ENCODE data around the gene FBXL7. TPM values are rescaled to one million over a fixed set of nuclear protein-coding genes. Genes with fewer than 3 reads are reported as not detected.

FBXL7 gene
- total RNA-seq, 4 donors from 2014 or later, result 5.7 to 47.4 (median 6.3) TPM

- Histone ChIP-seq H3K27me3 (no peaks in the 10 kb centered on the region), H3K4me3 (no peak overlapping the region), H3K27ac (no peak overlapping the region), H3K4me1 (peaks cover 0 to 8% (median 3%) of the 10 kb centered on the region in 4 donors), H3K36me3 (no peaks in the 10 kb centered on the region), H3K9me3 (no peaks in the 10 kb centered on the region)
- TF ChIP-seq POLR2AphosphoS5 (IDR thresholded peaks at IDR 0.05), result no peak
- TF ChIP-seq EP300 (IDR thresholded peaks at IDR 0.05; ENCODE audit: low read depth), result no peak
- TF ChIP-seq CTCF (IDR thresholded peaks at IDR 0.05), result no peak
- TF ChIP-seq POLR2A (IDR thresholded peaks at IDR 0.05), result no peak
- intact Hi-C loops (cut with DNase I; ENCODE audit: low total_unique reads) (no loop called here), in situ Hi-C loops (cut with MboI; ENCODE audit: low pct_ligation_motif_present in 1 of 4, low pct_unique_long_range_greater_than_20kb in 1 of 4, low sequenced_read_pairs in 3 of 4) (no loop called here)
- DNase-seq, result no peak
Measured at GRCh38 chr5:15740383-15740782, 240.4 kb downstream of the FBXL7 start.

- no peak overlapping the region for H3K27ac ChIP-seq
- no peak for TF ChIP-seq CTCF (IDR thresholded peaks at IDR 0.05)
- TF ChIP-seq POLR2A (IDR thresholded peaks at IDR 0.05), result no peak
- TF ChIP-seq EP300 (IDR thresholded peaks at IDR 0.05; ENCODE audit: low read depth), result no peak
- TF ChIP-seq POLR2AphosphoS5 (IDR thresholded peaks at IDR 0.05), result no peak
- H3K4me1 ChIP-seq, result peaks cover 0 to 8% (median 3%) of the 10 kb centered on the region in 4 donors
- 57 to 58% methylated on average over 5 of the region's 5 CpGs for whole genome bisulfite sequencing, 2 donors (ENCODE audit: low coverage in 1 of 2)
- intact Hi-C loops (cut with DNase I; ENCODE audit: low total_unique reads) (no loop called here), in situ Hi-C loops (cut with MboI; ENCODE audit: low pct_ligation_motif_present in 1 of 4, low pct_unique_long_range_greater_than_20kb in 1 of 4, low sequenced_read_pairs in 3 of 4) (no loop called here)
- H3K4me3 ChIP-seq, result no peak overlapping the region
- H3K36me3 ChIP-seq, result no peaks in the 10 kb centered on the region
- no peaks in the 10 kb centered on the region for H3K27me3 ChIP-seq
- no peak for DNase-seq
- no peaks in the 10 kb centered on the region for H3K9me3 ChIP-seq
Measured at GRCh38 chr5:15741591-15741990, 241.6 kb downstream of the FBXL7 start.

- no peak overlapping the region for H3K27ac ChIP-seq
- no peak overlapping the region for H3K4me3 ChIP-seq
- no peaks in the 10 kb centered on the region for H3K4me1 ChIP-seq
- H3K36me3 ChIP-seq, result no peaks in the 10 kb centered on the region
- intact Hi-C loops (cut with DNase I; ENCODE audit: low total_unique reads), result no loop called here
- no peak for DNase-seq
- H3K9me3 ChIP-seq, result no peaks in the 10 kb centered on the region
- no peak for TF ChIP-seq POLR2A (IDR thresholded peaks at IDR 0.05)
- no peak for TF ChIP-seq EP300 (IDR thresholded peaks at IDR 0.05; ENCODE audit: low read depth)
- no peak for TF ChIP-seq POLR2AphosphoS5 (IDR thresholded peaks at IDR 0.05)
- TF ChIP-seq CTCF (IDR thresholded peaks at IDR 0.05), result no peak
- H3K27me3 ChIP-seq, result no peaks in the 10 kb centered on the region
- 62 to 67% methylated on average over 2 of the region's 2 CpGs for WGBS, 2 donors (ENCODE audit: low coverage in 1 of 2)
- in situ Hi-C loops (cut with MboI; ENCODE audit: low pct_ligation_motif_present in 1 of 4, low pct_unique_long_range_greater_than_20kb in 1 of 4, low sequenced_read_pairs in 3 of 4), result no loop called here
Measured at GRCh38 chr5:15746833-15747232, 246.9 kb downstream of the FBXL7 start.

- in situ Hi-C loops (cut with MboI; ENCODE audit: low pct_ligation_motif_present in 1 of 4, low pct_unique_long_range_greater_than_20kb in 1 of 4, low sequenced_read_pairs in 3 of 4) (no loop called here), intact Hi-C loops (cut with DNase I; ENCODE audit: low total_unique reads) (no loop called here)
- no peaks in the 10 kb centered on the region for H3K36me3 ChIP-seq
- no peak overlapping the region for H3K4me3 ChIP-seq
- WGBS, 2 donors (ENCODE audit: low coverage in 1 of 2), result 38 to 41% methylated on average over 1 to 2 of the region's 2 CpGs
- H3K9me3 ChIP-seq, result no peaks in the 10 kb centered on the region
- no peaks in the 10 kb centered on the region for H3K27me3 ChIP-seq
- H3K27ac ChIP-seq, result no peak overlapping the region
- no peaks in the 10 kb centered on the region for H3K4me1 ChIP-seq
- TF ChIP-seq EP300 (IDR thresholded peaks at IDR 0.05; ENCODE audit: low read depth) (no peak), POLR2AphosphoS5 (IDR thresholded peaks at IDR 0.05) (no peak), POLR2A (IDR thresholded peaks at IDR 0.05) (no peak)
- no peak for DNase-seq
Measured at GRCh38 chr5:15748266-15748665, 248.3 kb downstream of the FBXL7 start.

- Histone ChIP-seq H3K27ac (no peak overlapping the region), H3K4me3 (no peak overlapping the region), H3K36me3 (no peaks in the 10 kb centered on the region), H3K27me3 (no peaks in the 10 kb centered on the region), H3K9me3 (peaks cover 0 to 4% of the 10 kb centered on the region in 2 donors), H3K4me1 (no peaks in the 10 kb centered on the region)
- WGBS, 2 donors (ENCODE audit: low coverage in 1 of 2), result 56 to 66% methylated on average over 5 to 10 of the region's 10 CpGs
- no peak for TF ChIP-seq POLR2A (IDR thresholded peaks at IDR 0.05)
- no peak for TF ChIP-seq POLR2AphosphoS5 (IDR thresholded peaks at IDR 0.05)
- TF ChIP-seq EP300 (IDR thresholded peaks at IDR 0.05; ENCODE audit: low read depth), result no peak
- no peak for TF ChIP-seq CTCF (IDR thresholded peaks at IDR 0.05)
- no peak for DNase-seq
- in situ Hi-C loops (cut with MboI; ENCODE audit: low pct_ligation_motif_present in 1 of 4, low pct_unique_long_range_greater_than_20kb in 1 of 4, low sequenced_read_pairs in 3 of 4) (no loop called here), intact Hi-C loops (cut with DNase I; ENCODE audit: low total_unique reads) (no loop called here)
Measured at GRCh38 chr5:15752663-15753285, 252.8 kb downstream of the FBXL7 start.

Measured in transverse colon (tissue), 4 donors.